Esophagus muscularis mucosa (tissue), 3 donors: Measurements from ENCODE around the gene ACSBG1.

ENCODE experiments used
- CTCF ChIP-seq, 3 experiments: fragments of 200-600 bp in 2 of 3; fragments of 450-650 bp in 1 of 3; sonication (generic) in 2 of 3; IDR thresholded peaks; one replicate each; pipeline ENCODE4 v1.5.1; 2017 to 2019; ENCODE audit warnings: antibody characterized with exemption in 3 of 3, mild to moderate bottlenecking in 2 of 3, moderate library complexity in 1 of 3
- POLR2A ChIP-seq: fragments of 450-650 bp; IDR thresholded peaks from one replicate; pipeline ENCODE4 v1.6.1; 2017; ENCODE audit warnings: antibody characterized with exemption, moderate library complexity, mild to moderate bottlenecking, low read depth
- POLR2AphosphoS5 ChIP-seq, 2 donors: sonication (generic); formaldehyde crosslinking; IDR thresholded peaks; one replicate each; pipeline ENCODE4 v1.6.1; 2017; ENCODE audit warnings: antibody characterized with exemption in 2 of 2

- no peak for TF ChIP-seq CTCF (IDR thresholded peaks at IDR 0.05)
- no peak for TF ChIP-seq POLR2AphosphoS5 (IDR thresholded peaks at IDR 0.05)
- TF ChIP-seq POLR2A = no peak
Measured at GRCh38 chr15:78243058-78243457, 8.7 kb upstream of the ACSBG1 start.
